GM19467 (cell line): ENCODE results near the gene CLCA4.
"Not testable (repeated sequence)": the region's sequence is repeated elsewhere in the genome, so short reads cannot be mapped to it uniquely, and the experiment has no call there.

Experiments used
- ATAC-seq: cut with Tn5 transposase; IDR thresholded peaks from one replicate; pipeline ENCODE4 v1.9.1; 2021; ENCODE audit warnings: mild to moderate bottlenecking, moderate library complexity; ENCODE audit not compliant: unreplicated experiment

The CLCA4 gene, protein sequence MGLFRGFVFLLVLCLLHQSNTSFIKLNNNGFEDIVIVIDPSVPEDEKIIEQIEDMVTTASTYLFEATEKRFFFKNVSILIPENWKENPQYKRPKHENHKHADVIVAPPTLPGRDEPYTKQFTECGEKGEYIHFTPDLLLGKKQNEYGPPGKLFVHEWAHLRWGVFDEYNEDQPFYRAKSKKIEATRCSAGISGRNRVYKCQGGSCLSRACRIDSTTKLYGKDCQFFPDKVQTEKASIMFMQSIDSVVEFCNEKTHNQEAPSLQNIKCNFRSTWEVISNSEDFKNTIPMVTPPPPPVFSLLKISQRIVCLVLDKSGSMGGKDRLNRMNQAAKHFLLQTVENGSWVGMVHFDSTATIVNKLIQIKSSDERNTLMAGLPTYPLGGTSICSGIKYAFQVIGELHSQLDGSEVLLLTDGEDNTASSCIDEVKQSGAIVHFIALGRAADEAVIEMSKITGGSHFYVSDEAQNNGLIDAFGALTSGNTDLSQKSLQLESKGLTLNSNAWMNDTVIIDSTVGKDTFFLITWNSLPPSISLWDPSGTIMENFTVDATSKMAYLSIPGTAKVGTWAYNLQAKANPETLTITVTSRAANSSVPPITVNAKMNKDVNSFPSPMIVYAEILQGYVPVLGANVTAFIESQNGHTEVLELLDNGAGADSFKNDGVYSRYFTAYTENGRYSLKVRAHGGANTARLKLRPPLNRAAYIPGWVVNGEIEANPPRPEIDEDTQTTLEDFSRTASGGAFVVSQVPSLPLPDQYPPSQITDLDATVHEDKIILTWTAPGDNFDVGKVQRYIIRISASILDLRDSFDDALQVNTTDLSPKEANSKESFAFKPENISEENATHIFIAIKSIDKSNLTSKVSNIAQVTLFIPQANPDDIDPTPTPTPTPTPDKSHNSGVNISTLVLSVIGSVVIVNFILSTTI

DNA sequence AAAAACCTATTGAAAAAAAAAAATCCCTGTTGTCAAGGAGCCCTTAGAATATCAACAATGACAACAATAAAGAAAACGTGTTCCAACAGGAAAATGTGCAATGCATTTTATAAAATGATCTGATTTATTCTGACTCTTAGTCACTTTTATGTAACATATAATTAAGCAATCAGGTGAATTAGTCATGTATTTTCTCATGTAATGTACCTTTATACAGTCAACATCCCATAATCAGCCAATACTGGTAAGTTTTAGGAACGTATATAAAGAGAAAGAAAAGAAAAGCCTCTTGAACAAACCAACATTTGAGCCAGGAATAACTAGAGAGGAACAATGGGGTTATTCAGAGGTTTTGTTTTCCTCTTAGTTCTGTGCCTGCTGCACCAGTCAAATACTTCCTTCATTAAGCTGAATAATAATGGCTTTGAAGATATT, at the start of gene CLCA4:
Gene CLCA4, plus strand, starts transcription at position 292 of the 435 bp plus-strand sequence. Its CDS starts 42 bp downstream, at position 334.
- ATAC-seq = no peak

DNA sequence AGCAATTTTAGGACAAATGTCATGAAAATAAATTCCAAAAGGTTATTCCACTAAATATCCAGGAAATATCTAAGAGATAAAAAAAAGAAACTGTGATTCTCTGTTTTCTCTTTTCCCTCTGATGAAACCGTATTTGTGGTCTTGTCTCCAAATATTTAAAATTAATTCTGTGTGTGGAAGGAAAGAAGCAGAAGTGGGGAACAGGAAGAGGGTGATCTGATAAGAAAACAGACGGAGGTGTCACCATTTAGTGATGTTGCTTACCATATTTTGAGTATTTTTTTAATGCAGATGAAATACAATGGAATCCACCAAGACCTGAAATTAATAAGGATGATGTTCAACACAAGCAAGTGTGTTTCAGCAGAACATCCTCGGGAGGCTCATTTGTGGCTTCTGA, 48.6 kb upstream of the CLCA4 start:
- no peak for ATAC-seq

DNA sequence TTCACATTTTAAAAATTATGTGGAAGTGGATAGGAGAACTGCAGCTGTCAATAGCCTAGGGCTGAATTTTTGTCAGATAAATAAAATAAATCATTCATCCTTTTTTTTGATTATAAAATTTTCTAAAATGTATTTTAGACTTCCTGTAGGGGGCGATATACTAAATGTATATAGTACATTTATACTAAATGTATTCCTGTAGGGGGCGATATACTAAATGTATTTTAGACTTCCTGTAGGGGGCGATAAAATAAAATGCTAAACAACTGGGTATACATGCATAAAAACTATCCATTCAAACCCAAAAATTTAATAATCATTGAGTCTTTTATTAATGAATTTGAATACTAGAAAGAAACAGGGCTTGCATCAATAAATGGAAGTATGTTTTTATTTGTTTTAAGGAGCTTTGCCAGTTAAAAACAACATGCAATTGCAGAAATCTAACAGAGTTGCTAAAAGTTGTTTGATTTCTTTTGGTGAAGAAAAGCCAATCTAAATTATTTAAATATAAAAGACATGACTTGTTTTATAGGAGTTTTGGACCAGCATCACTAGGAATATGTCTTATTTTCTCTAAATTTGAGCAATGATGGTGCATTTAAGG, 46.8 kb upstream of the CLCA4 start:
- peak; percentile 55 for ATAC-seq

DNA sequence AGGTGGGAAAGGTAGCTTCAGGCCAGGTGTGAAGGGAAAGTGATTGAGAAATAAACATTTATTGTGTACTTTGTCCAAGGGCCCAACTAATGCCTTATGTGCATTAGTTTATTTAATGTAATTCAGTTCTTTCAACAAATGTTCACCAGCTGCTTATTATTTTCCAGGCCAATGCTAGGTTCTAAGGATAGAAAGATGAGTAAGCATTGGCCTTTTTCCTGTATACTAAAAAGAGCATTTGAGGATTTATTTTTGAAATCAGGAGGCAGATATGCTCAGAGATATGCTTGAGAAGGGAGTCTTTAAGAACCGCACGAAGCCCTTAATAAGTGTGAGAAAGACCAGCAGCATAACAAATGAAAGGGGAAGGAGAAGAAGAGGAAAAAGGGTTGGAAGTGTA, 46.2 kb upstream of the CLCA4 start:
- no peak for ATAC-seq

DNA sequence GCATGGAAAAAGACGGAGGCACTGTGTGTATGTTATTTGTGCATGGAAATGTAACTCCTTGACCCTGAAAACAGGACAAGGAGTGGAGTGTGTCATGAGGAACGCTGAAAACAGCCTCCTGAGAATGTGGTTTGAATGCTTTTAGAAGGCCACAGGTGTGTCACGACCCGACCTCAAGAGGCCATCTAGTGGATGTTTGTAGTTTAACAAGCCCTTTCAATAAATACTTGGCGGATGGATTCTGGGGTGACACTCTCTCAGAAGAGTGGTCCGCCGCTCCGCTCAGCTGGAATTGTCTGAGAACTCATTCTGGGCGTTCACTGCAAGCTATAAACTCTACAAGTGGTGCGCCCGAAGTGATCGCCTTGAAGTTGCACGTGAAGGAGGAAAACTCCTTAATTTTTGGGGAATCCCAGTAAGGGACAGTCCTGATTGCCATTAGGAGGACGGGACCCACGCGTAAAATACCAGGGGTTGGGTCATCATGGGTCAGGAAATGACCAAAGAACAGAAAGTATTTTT, 44.7 kb upstream of the CLCA4 start:
- not testable (repeated sequence) for ATAC-seq

DNA sequence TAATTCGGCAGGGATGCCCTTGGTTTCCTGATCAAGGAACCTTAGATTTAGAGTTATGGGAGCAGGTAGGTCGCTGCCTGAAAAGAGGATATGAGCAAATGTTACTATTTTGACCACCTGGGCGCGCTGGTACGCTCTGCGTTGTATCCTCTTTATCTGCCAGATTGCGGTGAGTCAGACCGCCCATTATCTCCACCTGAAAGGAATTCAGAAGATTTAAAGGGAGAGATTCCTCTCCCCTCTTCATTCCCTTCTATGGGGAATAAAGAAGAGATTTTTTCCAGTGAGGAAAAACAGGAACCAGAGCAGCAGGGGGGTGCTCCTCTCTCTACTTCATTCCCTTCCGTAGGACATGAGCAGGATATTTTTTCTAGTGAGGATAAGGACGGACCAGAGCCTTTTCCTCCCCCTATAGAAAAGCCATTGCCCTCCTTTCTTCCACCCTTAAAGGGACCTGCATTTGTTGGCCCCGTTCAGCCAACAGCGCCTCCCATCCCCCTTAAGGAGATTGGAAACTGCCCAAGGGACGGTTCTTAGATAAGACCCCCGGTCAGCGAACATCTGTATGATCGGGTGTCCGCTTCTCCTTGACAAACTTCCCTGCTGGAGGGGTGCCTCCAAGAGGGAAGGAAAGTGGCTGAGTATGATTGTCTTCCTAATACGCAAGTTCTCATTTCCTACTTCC, 44.0 kb upstream of the CLCA4 start:
- ATAC-seq = no peak

DNA sequence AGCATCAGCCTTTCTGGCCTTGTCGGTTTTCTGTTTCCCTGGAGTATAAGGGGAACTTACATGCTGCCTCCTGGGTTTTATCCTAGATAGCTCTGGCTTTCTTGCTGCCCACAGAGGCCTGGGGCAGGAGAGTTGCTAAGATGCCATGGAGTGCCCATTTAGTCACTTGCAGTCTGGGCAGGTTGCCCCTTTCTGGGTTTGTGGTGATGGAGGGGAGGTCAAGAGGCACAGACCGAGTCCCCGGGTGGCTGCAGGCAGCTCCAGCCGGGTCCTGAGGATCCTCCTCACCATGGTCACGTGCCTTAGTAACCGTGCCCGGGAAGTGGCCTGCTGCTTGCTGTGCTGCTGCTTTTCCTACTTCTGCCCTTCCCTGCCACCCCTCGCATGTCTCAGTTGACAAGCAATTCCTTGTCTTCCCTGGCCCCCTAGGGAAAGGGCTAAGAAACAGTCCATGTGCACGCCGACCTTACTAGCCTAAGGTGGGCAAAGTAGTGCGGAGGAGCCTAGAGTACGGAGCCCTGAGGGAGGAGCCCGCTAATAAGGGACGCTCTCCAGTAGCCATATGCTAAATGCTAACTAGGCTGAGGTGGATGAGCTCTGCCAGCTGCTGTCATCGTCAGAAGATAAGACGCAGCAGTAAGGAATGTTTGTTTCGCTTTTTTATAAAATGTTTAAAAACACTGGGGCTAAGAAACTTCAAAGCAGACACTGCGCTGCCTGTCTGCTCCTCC, 43.3 kb upstream of the CLCA4 start:
- no peak for ATAC-seq

DNA sequence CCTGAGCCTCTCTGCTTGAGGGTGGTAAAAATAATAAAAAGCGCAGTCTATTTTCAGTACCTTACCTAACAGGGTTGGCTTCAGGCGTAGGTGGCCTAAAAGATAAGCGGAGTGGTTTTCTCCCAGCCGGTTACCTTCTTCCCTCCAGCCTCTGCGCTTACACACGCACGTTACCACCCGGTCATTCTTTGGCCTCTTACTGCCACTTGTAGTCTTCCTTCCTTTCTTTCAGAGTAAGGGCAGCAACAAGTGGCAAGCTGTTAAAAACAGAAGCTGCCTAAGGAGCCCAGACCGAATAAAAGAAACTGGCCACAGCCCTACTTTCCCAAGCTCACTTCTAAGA, 42.8 kb upstream of the CLCA4 start:
- ATAC-seq = no peak

DNA sequence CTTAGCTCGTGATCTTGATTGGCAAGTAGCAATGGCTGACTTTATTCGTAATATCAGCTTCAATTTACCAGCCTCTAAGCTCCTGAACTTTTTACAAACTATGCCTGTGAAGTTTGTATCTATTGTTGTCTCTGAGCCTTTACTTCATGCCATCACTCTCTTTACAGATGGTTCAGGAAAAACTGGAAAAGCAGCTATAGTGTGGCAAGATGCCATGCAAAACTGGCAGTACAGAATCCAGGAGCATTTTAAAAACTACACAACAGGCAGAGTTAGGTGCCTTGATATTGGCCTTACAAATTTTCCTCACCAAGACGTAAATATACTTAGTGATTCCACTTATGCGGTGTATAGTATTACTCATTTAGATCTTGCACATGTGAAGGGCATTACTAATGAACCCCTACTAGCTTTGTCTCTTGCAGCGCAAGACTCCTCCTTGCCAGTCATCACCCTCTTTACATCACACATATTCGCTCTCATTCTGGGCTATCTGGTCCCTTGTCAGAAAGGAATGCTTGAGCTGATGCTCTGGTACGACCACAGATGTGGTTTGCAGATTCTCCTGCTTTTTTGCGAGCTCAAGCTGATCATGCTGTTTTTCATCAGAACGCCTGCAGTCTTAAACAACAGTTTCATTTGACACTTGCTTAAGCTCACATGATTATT, 41.8 kb upstream of the CLCA4 start:
- no peak for ATAC-seq

DNA sequence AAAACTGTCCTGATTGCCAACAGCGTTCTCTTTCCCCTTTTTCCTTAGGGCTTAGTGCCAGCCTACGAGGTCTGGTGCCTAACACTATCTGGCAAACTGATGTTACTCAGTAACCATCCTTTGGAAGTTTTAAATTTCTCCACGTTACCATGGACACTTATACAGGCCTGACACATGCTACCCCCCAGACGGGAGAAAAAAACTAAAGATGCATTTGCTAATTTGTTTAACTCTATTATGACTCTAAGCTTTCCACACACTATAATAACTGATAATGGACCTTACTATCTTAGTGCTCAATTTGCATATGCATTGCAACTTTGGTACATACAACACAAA, 41.3 kb upstream of the CLCA4 start:
- ATAC-seq = no peak

DNA sequence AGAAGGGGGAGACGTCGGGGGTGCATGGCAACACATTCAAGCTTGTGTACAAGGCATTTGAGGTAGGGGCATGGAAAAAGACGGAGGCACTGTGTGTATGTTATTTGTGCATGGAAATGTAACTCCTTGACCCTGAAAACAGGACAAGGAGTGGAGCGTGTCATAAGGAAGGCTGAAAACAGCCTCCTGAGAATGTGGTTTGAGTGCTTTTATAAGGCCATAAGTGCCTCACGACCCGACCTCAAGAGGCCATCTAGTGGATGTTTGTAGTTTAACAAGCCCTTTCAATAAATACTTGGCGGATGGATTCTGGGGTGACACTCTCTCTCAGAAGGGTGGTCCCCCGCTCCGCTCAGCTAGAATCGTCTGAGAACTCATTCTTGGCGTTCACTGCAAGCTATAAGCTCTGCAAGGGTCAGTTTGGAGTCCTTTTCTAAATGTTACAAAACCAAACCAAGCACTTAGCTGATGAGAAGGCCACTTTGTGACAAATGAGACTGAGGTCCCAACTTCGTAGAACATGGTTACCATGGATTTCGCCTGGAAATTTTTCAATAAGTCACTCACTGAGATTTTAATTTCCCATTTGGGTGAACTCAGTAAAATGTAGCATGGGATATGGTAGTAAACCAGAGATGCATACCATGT, 38.8 kb upstream of the CLCA4 start:
- no peak for ATAC-seq

DNA sequence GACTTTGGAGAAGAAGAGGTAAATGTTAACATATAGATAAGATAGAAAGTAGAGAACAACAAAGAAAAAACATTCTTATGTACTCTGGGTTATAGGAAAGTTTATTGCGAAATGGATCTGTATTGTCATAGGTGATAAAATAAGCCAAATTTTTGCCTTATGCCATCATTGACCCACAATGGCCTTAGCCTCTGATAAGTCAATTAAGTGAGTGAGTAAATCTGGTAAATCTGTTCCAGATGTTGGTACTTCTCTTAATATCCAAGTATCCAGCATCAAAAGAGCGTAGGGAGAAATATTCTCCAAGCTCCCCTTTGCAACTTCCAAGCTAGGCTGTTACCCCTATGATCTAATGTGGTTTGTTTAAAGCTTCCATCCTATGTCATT, 38.3 kb upstream of the CLCA4 start:
- no peak for ATAC-seq

DNA sequence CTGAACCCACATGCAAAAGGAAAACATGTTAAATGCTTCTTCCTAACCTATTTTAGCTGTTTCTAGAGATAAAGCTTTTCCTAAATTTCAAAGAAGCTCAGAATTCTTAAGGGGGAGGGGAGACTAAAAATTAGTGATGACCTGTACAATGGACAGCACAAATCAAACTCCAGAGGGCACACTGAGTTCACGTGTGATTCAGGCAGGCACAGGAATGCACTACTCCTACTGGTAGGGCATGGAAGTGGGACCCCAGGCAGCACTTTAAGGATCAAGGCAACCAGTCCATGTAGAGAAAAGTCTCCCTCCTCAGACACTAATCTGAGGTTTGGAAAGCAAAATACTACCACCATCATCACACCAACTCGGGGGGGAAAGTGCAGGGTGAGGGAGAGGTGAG, 31.3 kb upstream of the CLCA4 start:
- ATAC-seq = no peak

DNA sequence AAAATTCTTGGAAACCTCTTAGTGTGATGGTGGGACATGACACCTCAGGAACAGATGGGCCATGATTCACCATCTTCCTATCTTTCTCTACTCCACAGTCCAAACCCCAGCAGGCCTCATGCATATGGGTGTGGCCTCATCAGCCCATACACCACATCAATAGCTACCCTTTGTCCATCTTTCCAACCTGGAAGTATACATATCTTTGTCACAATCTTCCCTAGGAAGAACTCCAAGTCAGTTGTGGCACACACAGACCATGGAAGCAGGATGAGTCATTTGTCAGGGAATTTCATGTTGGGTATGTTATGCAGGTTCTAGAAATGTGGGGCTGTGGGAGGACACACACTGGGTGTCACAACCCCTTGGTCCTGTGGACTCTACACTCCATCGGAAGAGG, 30.5 kb upstream of the CLCA4 start:
- no peak for ATAC-seq

DNA sequence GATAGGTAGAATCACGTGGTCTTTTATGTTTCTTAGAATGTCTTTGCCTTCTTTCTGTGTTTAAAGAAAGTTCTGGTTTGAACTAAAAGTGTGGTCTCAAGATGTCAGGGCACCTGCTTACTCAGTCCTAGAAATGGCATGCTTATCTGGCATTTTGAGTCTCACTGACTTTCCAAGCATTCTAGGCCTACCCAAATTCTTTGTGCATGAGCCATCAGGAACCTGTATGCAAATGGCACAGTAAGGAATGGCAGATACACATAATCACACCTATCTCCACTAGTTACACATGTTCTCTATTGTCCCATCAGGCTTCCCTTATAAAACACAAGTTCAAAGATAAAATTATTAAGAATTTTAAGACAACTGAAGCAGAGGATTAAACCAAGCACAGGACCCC, 29.5 kb upstream of the CLCA4 start:
- ATAC-seq = no peak

DNA sequence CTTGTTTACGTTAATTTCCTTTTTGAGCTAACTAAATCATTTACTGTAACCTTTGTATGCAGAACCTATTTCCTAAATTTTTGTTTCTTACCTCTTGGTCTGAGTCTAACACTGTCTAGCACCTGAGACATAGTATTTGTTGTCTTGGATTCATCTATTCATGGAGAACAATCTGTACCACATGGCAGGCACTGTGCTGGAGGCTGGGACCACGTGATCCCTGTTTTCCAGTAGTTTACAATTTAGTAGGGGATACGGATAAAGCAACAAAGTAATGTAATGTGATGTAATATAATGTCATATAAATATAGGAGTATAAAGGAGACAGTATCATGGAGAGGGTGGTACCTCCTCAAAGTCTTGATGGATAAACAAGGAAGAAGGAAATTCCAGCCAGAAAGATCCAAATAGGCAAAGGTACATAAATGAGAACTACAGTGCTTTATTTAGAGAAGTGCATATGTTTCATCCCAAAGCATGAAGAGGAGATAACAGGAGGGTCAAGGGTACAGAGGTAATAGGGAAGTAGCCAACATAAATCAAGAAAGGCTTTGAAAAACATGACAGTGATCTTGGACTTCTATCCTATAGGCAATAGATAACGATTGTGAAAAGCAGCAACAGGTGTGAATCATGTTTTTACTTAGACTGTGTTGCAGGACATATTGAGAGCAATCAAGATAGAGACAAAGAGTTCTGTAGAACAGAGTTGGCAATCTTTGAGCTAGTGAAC, 25.9 kb upstream of the CLCA4 start:
- no peak for ATAC-seq

DNA sequence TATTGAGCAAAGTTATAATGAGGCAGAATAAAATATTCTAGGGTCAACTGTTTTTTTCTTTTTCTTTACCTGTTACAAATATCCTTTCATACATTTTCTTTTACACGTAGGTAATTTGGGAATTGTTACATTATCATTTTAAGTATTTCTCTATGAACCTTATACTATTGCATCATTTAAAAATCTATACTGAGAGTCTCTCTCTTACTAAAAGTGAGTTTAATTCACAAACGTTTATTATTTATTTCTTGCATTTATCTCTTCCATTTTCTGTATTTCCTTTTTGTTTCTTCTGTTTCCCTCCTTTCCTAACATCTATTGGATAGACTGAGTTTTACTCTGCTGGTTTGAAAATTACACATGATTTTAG, 25.4 kb upstream of the CLCA4 start:
- no peak for ATAC-seq

DNA sequence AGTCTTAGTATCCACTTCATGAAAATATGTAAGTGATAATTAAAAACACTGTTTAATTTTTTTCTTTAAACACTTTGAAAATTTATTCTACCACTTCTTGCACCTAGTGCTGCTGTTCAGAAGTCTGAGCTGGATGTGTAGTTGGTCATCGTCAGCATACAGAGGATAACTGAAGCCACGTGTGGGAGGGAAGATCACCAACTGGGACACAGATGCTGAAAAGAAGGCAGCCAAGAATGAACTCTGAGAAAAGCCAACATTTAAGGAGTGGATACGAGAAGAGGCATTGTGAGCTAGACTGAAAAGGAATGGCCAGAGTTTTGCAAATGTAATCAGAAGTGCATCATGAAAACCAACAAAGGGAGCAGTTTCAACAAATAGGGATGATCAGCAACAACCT, 24.6 kb upstream of the CLCA4 start:
- no peak for ATAC-seq
